Immature natural killer cell (primary cell): Measurements from ENCODE around the gene TTC4. TPM values are rescaled to one million over a fixed set of nuclear protein-coding genes. Genes with fewer than 3 reads are reported as not detected.
A peak's percentile ranks its signal among the peaks of the same experiment; 100 is the strongest.

ENCODE experiments used
- DNase-seq, 3 donors: peaks; one replicate each; pipeline ENCODE4 v3.0.0; 2022; ENCODE audit warnings: mixed read lengths in 1 of 3
- H3K27ac Mint-ChIP-seq, 6 donors: one replicate each; pipeline ENCODE4 v1.8.0; 2020; ENCODE audit warnings: mixed read lengths in 6 of 6, mild to moderate bottlenecking in 5 of 6, inconsistent platforms in 4 of 6, moderate library complexity in 3 of 6
- H3K27me3 Mint-ChIP-seq, 3 donors: one replicate each; pipeline ENCODE4 v1.8.0; 2020 to 2021; ENCODE audit warnings: low read depth in 3 of 3, mild to moderate bottlenecking in 3 of 3, mixed read lengths in 3 of 3, moderate library complexity in 3 of 3, inconsistent platforms in 1 of 3
- H3K36me3 Mint-ChIP-seq, 3 donors: one replicate each; pipeline ENCODE4 v1.8.0; 2020; ENCODE audit warnings: mixed read lengths in 3 of 3, inconsistent platforms in 2 of 3, mild to moderate bottlenecking in 2 of 3
- H3K4me1 Mint-ChIP-seq, 2 donors: one replicate each; pipeline ENCODE4 v1.8.0; 2020; ENCODE audit warnings: inconsistent platforms in 2 of 2, mild to moderate bottlenecking in 2 of 2, mixed read lengths in 2 of 2, moderate library complexity in 1 of 2
- H3K4me3 Mint-ChIP-seq, 5 donors: one replicate each; pipeline ENCODE4 v1.8.0; 2020; ENCODE audit warnings: mild to moderate bottlenecking in 5 of 5, mixed read lengths in 5 of 5, inconsistent platforms in 3 of 5, moderate library complexity in 3 of 5
- H3K9me3 Mint-ChIP-seq, 6 donors: one replicate each; pipeline ENCODE4 v1.8.0; 2020; ENCODE audit warnings: mild to moderate bottlenecking in 6 of 6, mixed read lengths in 6 of 6, inconsistent platforms in 4 of 6, moderate library complexity in 3 of 6
- polyA plus RNA-seq, 3 donors: library from polyadenylated mRNA; unstranded; fragments of 300-500 nt; fragmentation: Illumina TruSeq; gene quantifications; one replicate each; pipeline ENCODE4 v1.2.3, GENCODE V29; 2021

Gene TTC4, protein sequence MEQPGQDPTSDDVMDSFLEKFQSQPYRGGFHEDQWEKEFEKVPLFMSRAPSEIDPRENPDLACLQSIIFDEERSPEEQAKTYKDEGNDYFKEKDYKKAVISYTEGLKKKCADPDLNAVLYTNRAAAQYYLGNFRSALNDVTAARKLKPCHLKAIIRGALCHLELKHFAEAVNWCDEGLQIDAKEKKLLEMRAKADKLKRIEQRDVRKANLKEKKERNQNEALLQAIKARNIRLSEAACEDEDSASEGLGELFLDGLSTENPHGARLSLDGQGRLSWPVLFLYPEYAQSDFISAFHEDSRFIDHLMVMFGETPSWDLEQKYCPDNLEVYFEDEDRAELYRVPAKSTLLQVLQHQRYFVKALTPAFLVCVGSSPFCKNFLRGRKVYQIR
- polyA plus RNA-seq, result 10 to 100 TPM; 14.3 to 22.6 (median 20.7) TPM

DNA sequence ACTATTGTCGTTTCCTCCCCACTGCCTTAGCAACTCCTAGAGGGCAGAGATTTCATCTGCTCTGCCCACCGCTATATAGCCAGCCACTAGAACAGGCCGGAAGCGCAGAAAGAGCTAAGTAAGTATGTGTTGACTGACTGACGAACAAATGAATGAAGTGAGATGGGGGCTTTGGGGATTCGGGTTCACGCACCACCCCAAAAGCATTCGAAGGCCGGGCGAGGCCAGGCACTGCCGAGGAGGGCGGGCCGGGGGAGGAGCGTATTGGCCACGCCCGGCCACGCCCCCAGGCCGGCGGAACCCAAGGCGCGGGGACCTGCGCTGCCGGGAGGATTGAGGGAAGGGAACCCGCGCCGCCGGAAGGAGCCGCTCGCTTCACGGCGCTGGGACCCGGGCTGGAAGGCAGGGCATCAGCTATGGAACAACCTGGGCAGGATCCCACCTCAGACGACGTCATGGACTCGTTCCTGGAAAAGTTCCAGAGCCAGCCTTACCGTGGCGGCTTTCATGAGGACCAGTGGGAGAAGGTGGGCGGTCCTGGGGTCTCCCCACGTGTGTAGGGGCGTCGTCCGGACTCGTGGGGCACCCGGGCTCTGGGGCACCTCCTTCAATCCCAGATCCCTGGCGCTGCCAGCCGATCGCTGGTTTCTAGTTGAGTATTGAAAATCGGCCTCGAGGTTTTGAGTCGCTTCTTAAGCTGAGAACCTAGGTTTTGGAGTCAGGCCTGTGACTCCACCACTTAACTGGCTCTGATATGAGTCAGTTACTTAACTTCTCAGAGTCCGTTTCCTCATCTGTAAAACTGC lies at the start of gene TTC4:
Gene TTC4, plus strand, starts transcription at position 369 of the 806 bp plus-strand sequence. Its CDS starts 48 bp downstream, at position 417.
- Mint-ChIP-seq H3K27me3 (peaks cover 3 to 5% (median 4%) of the 10 kb centered on the region in 3 donors), H3K36me3 (peaks cover 0 to 12% (median 7%) of the 10 kb centered on the region in 3 donors), H3K4me3 (peak within 1 kb of the TSS; percentile 87 to 91 (median 88)), H3K27ac (peak within 1 kb of the TSS; percentile 80 to 91 (median 88)), H3K4me1 (peaks cover 26 to 36% of the 10 kb centered on the region in 2 donors), H3K9me3 (no peaks in the 10 kb centered on the region)
- peak; percentile 79 to 84 (median 82) for DNase-seq

DNA sequence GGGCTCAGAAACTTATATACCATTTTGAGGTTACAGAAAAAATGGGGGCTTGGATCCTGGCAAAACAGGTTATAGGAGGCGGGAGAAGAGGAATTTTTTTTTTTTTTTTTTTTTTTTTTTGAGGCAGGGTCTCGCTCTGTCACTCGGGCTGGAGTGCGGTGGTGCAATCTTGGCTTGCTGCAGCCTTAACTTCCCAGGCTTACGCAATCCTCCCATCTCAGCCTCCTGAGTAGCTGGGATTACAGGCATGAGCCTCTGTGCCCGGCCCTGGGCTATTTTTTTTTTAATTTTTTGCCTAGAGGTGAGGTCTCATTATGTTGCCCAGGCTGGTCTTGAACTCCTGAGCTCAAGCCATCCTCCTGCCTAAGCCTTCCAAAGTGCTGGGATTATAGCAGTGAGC lies 49.3 kb upstream of the TTC4 start:
- DNase-seq, result no peak
- H3K4me3 Mint-ChIP-seq, result no peak overlapping the region
- no peaks in the 10 kb centered on the region for H3K36me3 Mint-ChIP-seq
- H3K27me3 Mint-ChIP-seq, result peaks cover 0 to 3% (median 2%) of the 10 kb centered on the region in 3 donors
- H3K4me1 Mint-ChIP-seq, result no peaks in the 10 kb centered on the region
- H3K9me3 Mint-ChIP-seq, result no peaks in the 10 kb centered on the region
- H3K27ac Mint-ChIP-seq, result no peak overlapping the region

DNA sequence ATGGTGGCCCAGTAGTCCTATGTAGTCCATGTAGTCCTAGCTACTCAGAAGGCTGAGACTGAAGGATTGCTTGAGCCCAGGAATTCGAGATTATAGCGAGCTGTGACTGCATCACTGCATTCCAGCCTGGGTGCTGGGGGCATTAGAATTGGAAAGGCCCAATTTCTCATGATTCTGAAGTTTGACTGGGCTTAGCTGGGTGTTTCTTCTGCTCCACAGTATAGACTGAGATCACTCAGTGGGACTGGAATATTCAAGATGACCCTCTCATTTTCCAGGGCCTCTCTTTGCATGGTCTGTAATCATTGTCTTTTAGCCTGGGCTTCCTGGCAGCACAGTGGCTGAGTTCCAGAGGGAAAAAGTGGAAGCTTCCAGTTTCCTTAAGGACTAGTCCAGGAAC lies 47.9 kb upstream of the TTC4 start:
- no peaks in the 10 kb centered on the region for H3K36me3 Mint-ChIP-seq
- no peak overlapping the region for H3K4me3 Mint-ChIP-seq
- no peaks in the 10 kb centered on the region for H3K9me3 Mint-ChIP-seq
- H3K27me3 Mint-ChIP-seq, result peaks cover 0 to 6% (median 3%) of the 10 kb centered on the region in 3 donors
- no peak overlapping the region for H3K27ac Mint-ChIP-seq
- DNase-seq, result no peak
- H3K4me1 Mint-ChIP-seq, result peaks cover 8 to 11% of the 10 kb centered on the region in 2 donors

DNA sequence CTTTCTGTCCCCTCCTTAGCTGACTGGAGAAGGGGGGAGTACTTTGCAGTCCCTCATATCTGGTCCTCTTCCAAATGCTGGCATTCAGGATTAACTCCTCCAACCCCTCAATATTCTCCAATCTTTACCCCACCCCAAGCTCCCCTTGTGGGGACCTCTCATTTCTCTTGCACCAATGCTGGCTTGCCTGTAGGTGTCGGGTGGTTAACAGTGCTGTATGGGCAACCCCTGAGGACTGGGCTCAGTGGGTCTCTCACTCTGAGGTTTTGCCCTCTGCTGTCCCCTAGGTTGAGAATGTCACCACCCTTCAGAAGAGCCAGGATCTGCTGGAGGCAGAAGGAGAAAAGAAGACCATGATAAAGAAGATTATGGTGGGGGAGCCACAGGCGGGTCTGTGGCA lies 47.1 kb upstream of the TTC4 start:
- Mint-ChIP-seq H3K36me3 (no peaks in the 10 kb centered on the region), H3K27ac (no peak overlapping the region), H3K27me3 (peaks cover 0 to 6% (median 6%) of the 10 kb centered on the region in 3 donors), H3K4me3 (no peak overlapping the region), H3K4me1 (peaks cover 8 to 11% of the 10 kb centered on the region in 2 donors), H3K9me3 (no peaks in the 10 kb centered on the region)
- DNase-seq, result no peak

DNA sequence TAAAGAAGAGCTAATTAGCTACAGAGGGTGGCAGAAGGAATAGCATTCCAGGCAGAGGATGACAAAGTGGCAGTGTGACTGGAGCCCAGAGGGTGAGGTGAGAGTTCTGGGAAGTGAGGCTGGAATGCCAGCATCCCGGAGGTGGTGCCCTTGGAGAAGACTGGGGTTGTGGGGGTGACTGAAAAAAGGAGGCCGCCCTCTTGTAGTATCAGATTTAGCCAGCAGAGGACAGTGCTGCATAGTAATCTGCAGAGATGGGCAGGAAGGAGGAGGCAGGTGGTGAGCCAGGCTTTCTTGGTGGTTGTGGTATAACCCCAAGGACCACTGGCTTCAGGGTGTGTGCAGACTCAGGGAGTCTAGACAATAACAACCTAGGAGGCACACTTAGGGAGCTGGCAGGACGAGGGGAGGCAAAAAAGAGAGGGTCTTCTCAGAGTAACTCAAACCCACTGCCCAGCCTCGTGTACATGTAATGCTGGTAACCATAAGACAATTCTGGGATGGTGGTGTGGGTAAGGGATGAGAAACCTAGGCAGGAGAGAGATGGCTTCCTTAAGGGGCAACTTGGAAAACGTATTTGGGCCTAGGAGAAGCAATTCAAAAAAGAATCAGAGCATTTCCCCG lies 43.6 kb upstream of the TTC4 start:
- Mint-ChIP-seq H3K27ac (peak overlapping the region in 4 of 6 donors; percentile 13 to 73 (median 62)), H3K36me3 (no peaks in the 10 kb centered on the region), H3K9me3 (no peaks in the 10 kb centered on the region), H3K27me3 (peaks cover 0 to 6% (median 5%) of the 10 kb centered on the region in 3 donors), H3K4me1 (peaks cover 8 to 11% of the 10 kb centered on the region in 2 donors), H3K4me3 (peak overlapping the region in 2 of 5 donors; percentile 14 to 39)
- DNase-seq, result peak; percentile 70 to 78 (median 78)

DNA sequence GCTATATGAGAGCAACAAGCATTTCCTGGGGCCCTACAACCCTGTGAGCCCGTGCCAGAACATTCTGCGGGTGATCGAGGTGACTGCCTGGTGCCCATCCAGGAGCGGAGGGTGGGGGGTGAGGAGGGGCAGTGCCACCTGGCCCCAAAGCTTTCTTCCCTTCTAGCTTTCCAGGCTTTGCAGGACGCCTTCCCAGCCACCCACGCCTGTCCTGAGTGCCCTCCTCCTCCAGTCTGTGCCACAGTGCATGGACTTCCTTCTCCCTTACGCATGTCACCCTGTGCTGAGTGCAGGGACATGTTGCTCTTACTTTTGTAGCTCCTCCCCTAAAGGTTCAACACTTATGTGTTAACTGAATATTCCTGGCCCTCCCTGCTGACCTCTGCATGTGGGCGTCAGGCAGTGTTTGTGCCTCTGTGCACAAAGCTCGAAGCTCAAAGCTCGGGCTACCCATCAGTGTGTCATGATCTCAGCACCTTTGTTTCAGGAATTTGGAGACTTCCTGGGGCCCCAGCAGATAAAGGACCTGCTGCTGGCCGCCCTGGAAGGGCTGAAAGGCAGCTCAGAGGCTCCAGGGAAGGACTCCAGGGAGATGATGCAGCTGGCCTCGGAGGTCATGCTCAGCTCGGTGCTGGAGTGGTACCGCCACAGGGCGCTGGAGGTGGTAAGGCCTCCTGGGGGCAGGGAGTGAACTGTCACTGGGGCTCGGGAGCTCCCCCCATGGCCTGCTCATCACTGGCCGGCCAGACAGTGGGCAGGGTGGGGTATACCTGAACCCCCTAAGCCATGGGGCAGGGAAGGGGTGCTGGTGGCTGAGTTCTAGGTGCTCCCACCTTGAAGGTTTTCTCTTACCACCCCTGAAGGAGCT lies 36.7 kb upstream of the TTC4 start:
- Mint-ChIP-seq H3K36me3 (no peaks in the 10 kb centered on the region), H3K4me3 (no peak overlapping the region), H3K4me1 (no peaks in the 10 kb centered on the region), H3K27me3 (no peaks in the 10 kb centered on the region), H3K9me3 (no peaks in the 10 kb centered on the region), H3K27ac (peak overlapping the region in 1 of 6 donors; percentile 47)
- DNase-seq, result no peak

DNA sequence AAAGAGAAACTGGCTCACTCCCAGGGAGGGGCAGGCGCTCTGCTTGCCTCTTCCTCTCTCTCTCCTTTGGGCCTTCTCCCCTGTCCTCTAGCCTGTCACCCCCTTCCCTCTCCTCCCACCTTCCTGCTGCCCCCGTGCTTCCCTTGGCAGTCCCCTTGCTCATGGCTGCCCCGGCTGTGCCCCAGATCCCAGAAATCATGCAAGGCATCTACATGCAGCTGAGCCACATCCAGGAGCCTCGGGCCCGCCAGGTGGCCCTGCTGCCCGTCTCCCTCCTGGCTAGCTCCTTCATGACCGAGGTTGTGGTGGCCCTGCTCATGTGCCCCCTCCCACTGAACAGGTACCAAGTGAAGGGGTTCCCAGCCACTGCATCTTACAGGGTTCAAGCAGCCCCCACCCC lies 36.0 kb upstream of the TTC4 start:
- H3K27ac Mint-ChIP-seq, result no peak overlapping the region
- no peaks in the 10 kb centered on the region for H3K9me3 Mint-ChIP-seq

DNA sequence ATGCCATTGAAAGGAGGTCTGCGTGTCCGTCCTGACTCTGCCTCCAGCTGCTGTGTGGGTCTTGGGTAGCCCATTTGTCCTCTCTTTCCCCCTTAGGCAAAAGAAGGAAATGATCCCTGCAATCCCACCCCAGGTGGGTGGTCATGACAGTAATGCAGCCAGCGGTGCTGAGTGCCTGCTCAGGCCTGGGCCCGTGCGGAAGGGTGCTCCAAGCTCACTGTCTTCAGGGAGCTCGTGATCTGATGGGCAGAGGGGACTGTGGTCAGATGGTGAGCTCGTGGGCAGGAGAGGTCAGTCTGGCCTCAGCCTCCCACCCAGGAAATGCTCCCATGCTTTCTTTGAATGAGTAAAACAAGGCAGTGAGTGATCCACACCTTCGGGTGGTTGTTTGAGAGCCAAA lies 35.3 kb upstream of the TTC4 start:
- no peaks in the 10 kb centered on the region for H3K9me3 Mint-ChIP-seq
- H3K4me1 Mint-ChIP-seq, result no peaks in the 10 kb centered on the region
- H3K4me3 Mint-ChIP-seq, result no peak overlapping the region
- no peak for DNase-seq
- peak overlapping the region in 2 of 6 donors; percentile 31 to 42 for H3K27ac Mint-ChIP-seq
- H3K36me3 Mint-ChIP-seq, result no peaks in the 10 kb centered on the region
- H3K27me3 Mint-ChIP-seq, result no peaks in the 10 kb centered on the region

More for the DNA sequence above, 36.0 kb upstream of the TTC4 start:
- H3K27me3 Mint-ChIP-seq, result no peaks in the 10 kb centered on the region
- DNase-seq, result no peak
- no peak overlapping the region for H3K4me3 Mint-ChIP-seq
- H3K36me3 Mint-ChIP-seq, result no peaks in the 10 kb centered on the region
- no peaks in the 10 kb centered on the region for H3K4me1 Mint-ChIP-seq

DNA sequence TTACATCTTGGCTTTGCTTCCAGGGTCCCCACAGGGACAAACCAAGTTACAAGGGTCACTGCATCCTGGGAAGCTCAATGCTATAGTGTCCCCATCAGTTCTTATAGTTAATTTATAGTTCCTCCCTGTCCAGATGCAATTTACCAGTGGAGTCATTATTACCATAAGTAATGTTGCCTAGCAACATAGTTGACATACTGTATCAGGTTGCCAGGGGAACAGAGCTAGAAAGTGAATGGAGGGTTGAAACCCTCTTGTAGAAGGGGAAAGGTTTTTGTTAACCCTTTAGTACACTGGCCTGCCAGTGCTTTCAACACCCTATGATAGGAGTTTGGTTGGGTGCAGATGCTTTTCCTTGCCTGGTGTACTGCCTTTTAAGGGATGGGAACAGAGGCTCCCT lies 34.3 kb upstream of the TTC4 start:
- Mint-ChIP-seq H3K36me3 (no peaks in the 10 kb centered on the region), H3K27me3 (peaks cover 0 to 1% (median 0%) of the 10 kb centered on the region in 3 donors), H3K27ac (no peak overlapping the region), H3K4me3 (no peak overlapping the region), H3K4me1 (no peaks in the 10 kb centered on the region), H3K9me3 (no peaks in the 10 kb centered on the region)
- DNase-seq, result no peak

DNA sequence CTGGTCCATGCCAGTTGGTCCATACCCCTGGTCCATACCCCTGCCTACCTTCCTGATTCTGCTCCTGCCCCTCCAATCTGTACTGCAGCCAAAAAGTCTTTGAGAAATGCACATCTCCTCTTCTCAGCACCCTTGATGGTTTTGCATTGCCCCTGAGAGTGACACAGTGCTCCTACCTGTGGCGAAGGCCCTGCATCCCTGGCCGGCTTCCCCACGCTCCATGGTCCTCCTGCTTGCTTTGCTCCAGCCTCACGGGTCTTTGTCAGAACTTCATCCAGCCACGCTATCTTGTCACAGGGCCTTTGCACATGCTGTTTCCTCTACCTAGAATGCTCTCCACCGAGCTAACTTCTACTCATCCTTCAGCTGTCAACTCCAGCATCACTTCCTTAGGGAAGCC lies 32.2 kb upstream of the TTC4 start:
- H3K27ac Mint-ChIP-seq, result no peak overlapping the region
- no peaks in the 10 kb centered on the region for H3K4me1 Mint-ChIP-seq
- DNase-seq, result no peak
- no peaks in the 10 kb centered on the region for H3K9me3 Mint-ChIP-seq
- peaks cover 0 to 1% (median 0%) of the 10 kb centered on the region in 3 donors for H3K27me3 Mint-ChIP-seq
- H3K4me3 Mint-ChIP-seq, result no peak overlapping the region
- H3K36me3 Mint-ChIP-seq, result no peaks in the 10 kb centered on the region

DNA sequence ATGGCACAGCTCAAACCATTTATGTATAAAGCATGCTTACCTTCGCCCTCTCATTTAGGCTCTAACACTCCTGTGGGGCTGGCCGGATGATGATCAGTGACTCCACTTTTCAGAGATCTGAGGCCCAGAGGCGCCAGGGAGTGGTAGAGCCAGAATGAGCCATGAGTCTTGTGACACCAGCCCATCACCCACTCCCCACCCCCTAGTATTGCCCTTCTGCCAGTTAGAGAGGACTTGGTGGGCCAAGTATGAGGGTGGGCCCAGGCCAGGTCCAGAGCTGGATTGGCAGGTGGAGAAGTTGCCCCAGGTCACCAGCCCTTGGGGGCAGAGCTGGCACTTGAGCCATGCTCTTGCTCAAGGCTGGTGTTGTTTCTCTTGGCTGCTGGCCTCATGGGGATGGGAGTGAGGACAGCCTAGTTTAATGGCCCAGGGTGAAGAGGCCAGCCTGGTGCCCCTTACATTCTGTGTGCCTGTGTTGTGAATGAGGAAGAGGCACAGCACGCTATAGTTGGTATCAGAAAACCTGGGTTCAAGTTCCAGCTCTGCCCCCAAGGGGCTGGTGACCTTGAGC lies 30.2 kb upstream of the TTC4 start:
- no peak overlapping the region for H3K27ac Mint-ChIP-seq
- no peak overlapping the region for H3K4me3 Mint-ChIP-seq
- no peaks in the 10 kb centered on the region for H3K36me3 Mint-ChIP-seq
- no peaks in the 10 kb centered on the region for H3K4me1 Mint-ChIP-seq
- peaks cover 0 to 1% (median 0%) of the 10 kb centered on the region in 3 donors for H3K27me3 Mint-ChIP-seq
- peaks cover 0 to 2% (median 0%) of the 10 kb centered on the region in 6 donors for H3K9me3 Mint-ChIP-seq
- DNase-seq, result no peak

DNA sequence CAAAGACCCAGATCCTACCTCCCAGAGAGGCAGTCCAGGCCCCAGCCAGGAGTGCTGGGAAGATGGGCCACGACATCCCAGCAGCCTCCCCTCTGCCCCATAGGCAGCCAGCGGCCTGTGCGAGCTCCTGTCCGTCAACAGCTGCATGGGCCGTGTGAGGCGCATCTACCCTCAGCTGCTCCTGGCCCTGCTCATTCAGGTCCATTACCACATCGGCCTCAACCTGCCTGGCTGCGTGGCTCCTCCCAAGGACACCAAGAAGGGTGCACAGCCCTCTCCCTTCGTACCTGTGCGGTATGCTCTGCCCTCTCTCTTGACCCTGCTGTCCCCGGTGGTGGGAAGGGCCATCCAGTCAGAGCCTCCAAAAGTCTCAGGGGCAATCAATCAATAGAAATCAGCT lies 29.5 kb upstream of the TTC4 start:
- no peak overlapping the region for H3K4me3 Mint-ChIP-seq
- no peak overlapping the region for H3K27ac Mint-ChIP-seq
- no peak for DNase-seq
- peaks cover 0 to 2% (median 0%) of the 10 kb centered on the region in 6 donors for H3K9me3 Mint-ChIP-seq
- no peaks in the 10 kb centered on the region for H3K36me3 Mint-ChIP-seq
- H3K27me3 Mint-ChIP-seq, result peaks cover 0 to 1% (median 0%) of the 10 kb centered on the region in 3 donors
- no peaks in the 10 kb centered on the region for H3K4me1 Mint-ChIP-seq

DNA sequence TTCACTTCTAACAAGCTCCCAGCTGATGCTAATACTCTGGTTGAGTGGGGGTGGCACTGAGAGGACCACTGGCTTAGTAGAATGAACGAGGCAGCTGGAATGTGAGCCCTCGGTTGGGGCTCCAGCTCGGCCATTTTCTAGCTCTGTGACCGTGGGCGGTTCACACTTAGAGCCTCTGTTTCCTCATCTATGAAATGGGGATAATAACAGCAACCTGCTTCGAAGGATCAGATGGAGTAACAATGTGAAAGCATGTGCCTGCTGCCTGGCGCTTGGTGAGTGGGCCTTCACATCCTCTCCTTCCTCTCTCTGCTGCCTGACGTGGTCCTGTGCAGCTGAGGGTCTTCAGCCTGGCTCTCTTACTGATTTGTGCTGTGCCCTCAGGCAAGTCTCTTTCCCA lies 20.9 kb upstream of the TTC4 start:
- no peak overlapping the region for H3K4me3 Mint-ChIP-seq
- H3K36me3 Mint-ChIP-seq, result no peaks in the 10 kb centered on the region
- H3K4me1 Mint-ChIP-seq, result no peaks in the 10 kb centered on the region
- no peak overlapping the region for H3K27ac Mint-ChIP-seq
- peaks cover 0 to 3% (median 2%) of the 10 kb centered on the region in 3 donors for H3K27me3 Mint-ChIP-seq
- H3K9me3 Mint-ChIP-seq, result no peaks in the 10 kb centered on the region
- no peak for DNase-seq
